ENCODE data around the gene GALNT1. TPM values are rescaled to one million over a fixed set of nuclear protein-coding genes. Genes with fewer than 3 reads are reported as not detected.

Gene GALNT1
- total RNA-seq, 1 donor from 2014 or later: 65.3 TPM

DNA sequence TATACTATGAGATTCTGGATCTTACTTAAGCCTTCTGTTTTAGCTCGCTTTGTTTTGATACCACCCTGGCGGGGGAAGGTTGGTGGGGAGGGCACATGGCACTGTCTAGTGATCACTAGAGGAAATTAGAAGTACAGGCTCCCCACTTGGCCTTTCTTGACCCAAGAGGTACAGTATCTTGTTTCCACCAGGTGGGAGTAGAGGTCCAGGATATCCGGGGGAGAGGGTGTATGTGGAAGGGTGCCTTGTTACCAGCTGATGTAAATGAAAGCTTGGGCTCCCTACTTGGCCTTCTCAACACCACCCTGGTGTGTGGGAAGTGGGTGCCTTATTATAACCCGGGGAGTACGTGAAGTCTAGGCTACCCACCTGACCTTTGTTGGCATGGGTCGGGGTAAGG, 7.5 kb downstream of the GALNT1 start:
- H3K27ac Mint-ChIP-seq (ENCODE audit: unreplicated experiment): no peak overlapping the region
- DNase-seq: no peak
- peaks cover 2% of the 10 kb centered on the region for H3K9me3 Mint-ChIP-seq (ENCODE audit: unreplicated experiment)
- H3K36me3 Mint-ChIP-seq (ENCODE audit: unreplicated experiment): peaks cover 33% of the 10 kb centered on the region
- no peak for TF ChIP-seq CTCF (IDR thresholded peaks at IDR 0.05; ENCODE audit: partially characterized antibody, unreplicated experiment)
- peaks cover 3% of the 10 kb centered on the region for H3K4me1 Mint-ChIP-seq (ENCODE audit: low read depth, unreplicated experiment)
- H3K4me3 Mint-ChIP-seq (ENCODE audit: unreplicated experiment): no peak overlapping the region
- H3K27me3 Mint-ChIP-seq (ENCODE audit: unreplicated experiment): peaks cover 3% of the 10 kb centered on the region

DNA sequence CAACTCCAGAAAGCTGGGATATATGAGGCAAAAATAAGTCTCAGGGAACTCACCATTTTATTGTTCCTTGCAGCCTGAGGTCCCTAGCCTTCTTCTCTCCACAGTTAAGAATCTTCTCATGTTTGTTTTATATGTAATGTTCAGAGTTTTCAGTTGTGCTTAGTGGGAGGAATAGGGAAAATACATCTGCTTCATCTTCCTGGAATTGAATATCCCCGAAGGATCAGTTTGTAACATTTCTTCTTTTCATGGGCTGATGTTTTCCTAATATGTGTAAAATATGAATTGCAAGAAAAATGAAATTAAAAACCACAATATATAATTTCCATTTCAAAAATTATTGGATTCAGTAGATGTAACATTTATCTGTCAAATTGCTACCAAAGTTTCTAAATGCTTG, 8.0 kb downstream of the GALNT1 start:
- Mint-ChIP-seq H3K9me3 (ENCODE audit: unreplicated experiment) (peaks cover 2% of the 10 kb centered on the region), H3K36me3 (ENCODE audit: unreplicated experiment) (peaks cover 28% of the 10 kb centered on the region), H3K4me1 (ENCODE audit: low read depth, unreplicated experiment) (no peaks in the 10 kb centered on the region), H3K4me3 (ENCODE audit: unreplicated experiment) (no peak overlapping the region), H3K27me3 (ENCODE audit: unreplicated experiment) (no peaks in the 10 kb centered on the region), H3K27ac (ENCODE audit: unreplicated experiment) (no peak overlapping the region)
- no peak for DNase-seq
- no peak for TF ChIP-seq CTCF (IDR thresholded peaks at IDR 0.05; ENCODE audit: partially characterized antibody, unreplicated experiment)

GRCh38 chr18:35590935-35591334, 9.4 kb downstream of the GALNT1 start:
- DNase-seq: no peak
- Mint-ChIP-seq H3K9me3 (ENCODE audit: unreplicated experiment) (no peaks in the 10 kb centered on the region), H3K27ac (ENCODE audit: unreplicated experiment) (no peak overlapping the region), H3K4me1 (ENCODE audit: low read depth, unreplicated experiment) (no peaks in the 10 kb centered on the region), H3K4me3 (ENCODE audit: unreplicated experiment) (no peak overlapping the region), H3K36me3 (ENCODE audit: unreplicated experiment) (peaks cover 19% of the 10 kb centered on the region), H3K27me3 (ENCODE audit: unreplicated experiment) (no peaks in the 10 kb centered on the region)
- no peak for TF ChIP-seq CTCF (IDR thresholded peaks at IDR 0.05; ENCODE audit: partially characterized antibody, unreplicated experiment)

GRCh38 chr18:35592298-35592697, 10.8 kb downstream of the GALNT1 start:
- H3K4me3 Mint-ChIP-seq (ENCODE audit: unreplicated experiment): no peak overlapping the region
- peaks cover 17% of the 10 kb centered on the region for H3K36me3 Mint-ChIP-seq (ENCODE audit: unreplicated experiment)
- no peak overlapping the region for H3K27ac Mint-ChIP-seq (ENCODE audit: unreplicated experiment)
- H3K27me3 Mint-ChIP-seq (ENCODE audit: unreplicated experiment): no peaks in the 10 kb centered on the region
- no peak for DNase-seq
- no peaks in the 10 kb centered on the region for H3K9me3 Mint-ChIP-seq (ENCODE audit: unreplicated experiment)
- TF ChIP-seq CTCF (IDR thresholded peaks at IDR 0.05; ENCODE audit: partially characterized antibody, unreplicated experiment): no peak
- no peaks in the 10 kb centered on the region for H3K4me1 Mint-ChIP-seq (ENCODE audit: low read depth, unreplicated experiment)

GRCh38 chr18:35593859-35594258, 12.3 kb downstream of the GALNT1 start:
- no peak for TF ChIP-seq CTCF (IDR thresholded peaks at IDR 0.05; ENCODE audit: partially characterized antibody, unreplicated experiment)
- peaks cover 8% of the 10 kb centered on the region for H3K36me3 Mint-ChIP-seq (ENCODE audit: unreplicated experiment)
- no peaks in the 10 kb centered on the region for H3K27me3 Mint-ChIP-seq (ENCODE audit: unreplicated experiment)
- no peaks in the 10 kb centered on the region for H3K4me1 Mint-ChIP-seq (ENCODE audit: low read depth, unreplicated experiment)
- H3K9me3 Mint-ChIP-seq (ENCODE audit: unreplicated experiment): no peaks in the 10 kb centered on the region
- DNase-seq: no peak
- H3K4me3 Mint-ChIP-seq (ENCODE audit: unreplicated experiment): no peak overlapping the region
- H3K27ac Mint-ChIP-seq (ENCODE audit: unreplicated experiment): no peak overlapping the region

All from glutamatergic neuron (in vitro differentiated cells).